SU-DHL-6 (cell line): ENCODE results near the gene KIAA1958.

Source experiments
- EZH2phosphoT487 ChIP-seq: fragments of 200-600 bp; sonication (generic), shearing (Covaris generic); conservative IDR thresholded peaks from 2 replicates; pipeline ENCODE4 v1.6.1; 2018; ENCODE audit warnings: mild to moderate bottlenecking, antibody characterized with exemption, low read length, moderate library complexity, mixed read lengths
- TF ChIP-seq, protein P1 (sequence below): fragments of 200-600 bp; sonication (generic); IDR thresholded peaks from one replicate; pipeline ENCODE4 v1.5.1; 2017; ENCODE audit warnings: antibody characterized with exemption, mild to moderate bottlenecking, low read length, moderate library complexity; ENCODE audit not compliant: insufficient read depth, poor library complexity, severe bottlenecking

DNA sequence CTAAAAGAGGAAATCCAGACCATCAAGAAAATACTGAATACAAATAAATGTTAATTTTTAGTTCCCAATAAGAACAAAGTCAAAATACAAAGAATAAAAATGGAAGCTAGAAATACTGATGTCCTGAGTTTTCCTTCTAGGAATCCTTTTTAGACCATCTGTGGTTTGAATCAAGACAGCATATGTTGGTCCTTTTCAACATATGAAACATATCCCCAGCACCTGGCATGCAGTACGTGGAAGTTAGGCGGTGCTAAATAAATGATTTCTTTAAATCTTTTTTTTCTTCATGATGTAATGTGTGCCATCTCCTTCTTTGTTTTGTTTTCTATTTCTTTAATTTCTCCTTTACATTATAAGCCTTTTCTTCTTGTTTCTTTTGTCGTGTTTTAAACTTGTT is 34.0 kb downstream of the KIAA1958 start:
- TF ChIP-seq, protein P1, sequence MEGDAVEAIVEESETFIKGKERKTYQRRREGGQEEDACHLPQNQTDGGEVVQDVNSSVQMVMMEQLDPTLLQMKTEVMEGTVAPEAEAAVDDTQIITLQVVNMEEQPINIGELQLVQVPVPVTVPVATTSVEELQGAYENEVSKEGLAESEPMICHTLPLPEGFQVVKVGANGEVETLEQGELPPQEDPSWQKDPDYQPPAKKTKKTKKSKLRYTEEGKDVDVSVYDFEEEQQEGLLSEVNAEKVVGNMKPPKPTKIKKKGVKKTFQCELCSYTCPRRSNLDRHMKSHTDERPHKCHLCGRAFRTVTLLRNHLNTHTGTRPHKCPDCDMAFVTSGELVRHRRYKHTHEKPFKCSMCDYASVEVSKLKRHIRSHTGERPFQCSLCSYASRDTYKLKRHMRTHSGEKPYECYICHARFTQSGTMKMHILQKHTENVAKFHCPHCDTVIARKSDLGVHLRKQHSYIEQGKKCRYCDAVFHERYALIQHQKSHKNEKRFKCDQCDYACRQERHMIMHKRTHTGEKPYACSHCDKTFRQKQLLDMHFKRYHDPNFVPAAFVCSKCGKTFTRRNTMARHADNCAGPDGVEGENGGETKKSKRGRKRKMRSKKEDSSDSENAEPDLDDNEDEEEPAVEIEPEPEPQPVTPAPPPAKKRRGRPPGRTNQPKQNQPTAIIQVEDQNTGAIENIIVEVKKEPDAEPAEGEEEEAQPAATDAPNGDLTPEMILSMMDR = no peak
- TF ChIP-seq EZH2phosphoT487 = no peak
